HG02938 (cell line): Measurements from ENCODE around the gene KCTD2.
A peak's percentile ranks its signal among the peaks of the same experiment; 100 is the strongest.

Experiments
- ATAC-seq: cut with Tn5 transposase; IDR thresholded peaks from one replicate; pipeline ENCODE4 v1.9.1; 2021; ENCODE audit warnings: mild to moderate bottlenecking, moderate library complexity; ENCODE audit not compliant: unreplicated experiment

The KCTD2 gene

GRCh38 chr17:75094871-75095399 is 47.9 kb downstream of the KCTD2 start:
- no peak for ATAC-seq

- no peak for ATAC-seq
Measured at GRCh38 chr17:75096082-75096625, 49.1 kb downstream of the KCTD2 start.

GRCh38 chr17:75097865-75098264 is 50.8 kb downstream of the KCTD2 start:
- ATAC-seq = no peak

GRCh38 chr17:75098861-75099260 is 51.8 kb downstream of the KCTD2 start:
- ATAC-seq = no peak

- ATAC-seq = no peak
Measured at GRCh38 chr17:75099881-75100595, 53.0 kb downstream of the KCTD2 start.

- no peak for ATAC-seq
Measured at GRCh38 chr17:75102385-75102821, 55.4 kb downstream of the KCTD2 start.

GRCh38 chr17:75103601-75104554 is 56.9 kb downstream of the KCTD2 start:
- ATAC-seq = no peak

GRCh38 chr17:75105126-75106080 is 58.4 kb downstream of the KCTD2 start:
- no peak for ATAC-seq

GRCh38 chr17:75108193-75108592 is 61.2 kb downstream of the KCTD2 start:
- no peak for ATAC-seq

GRCh38 chr17:75109046-75109406 is 62.0 kb downstream of the KCTD2 start:
- no peak for ATAC-seq

- peak; percentile 55 for ATAC-seq
Measured at GRCh38 chr17:75109407-75110233, 62.6 kb downstream of the KCTD2 start, which contains the start of gene ARMC7. Gene ARMC7, plus strand, starts transcription at chr17:75109969. Its CDS starts 320 bp downstream, at chr17:75110289.

- ATAC-seq = no peak
Measured at GRCh38 chr17:75110234-75110937, 63.4 kb downstream of the KCTD2 start.

- no peak for ATAC-seq
Measured at GRCh38 chr17:75111777-75112335, 64.8 kb downstream of the KCTD2 start.

- ATAC-seq = no peak
Measured at GRCh38 chr17:75113798-75114551, 67.0 kb downstream of the KCTD2 start.

GRCh38 chr17:75114552-75115314 is 67.7 kb downstream of the KCTD2 start:
- ATAC-seq = no peak
